SH-SY5Y (cell line): ENCODE data around the gene MYOCD.

ENCODE experiments used
- GATA2 ChIP-seq: IDR thresholded peaks from 2 replicates; pipeline ENCODE4 v1.6.1; 2011; ENCODE audit warnings: mild to moderate bottlenecking, low read depth, low read length
- GATA3 ChIP-seq: IDR thresholded peaks from 2 replicates; pipeline ENCODE4 v1.6.1; 2011; ENCODE audit warnings: low read depth, mild to moderate bottlenecking, low read length, moderate library complexity

GRCh38 chr17:12739500-12739899 lies 73.8 kb downstream of the MYOCD start:
- TF ChIP-seq GATA2, result no peak
- TF ChIP-seq GATA3, result no peak
